H1 (cell line): ENCODE results near the gene RFX3. TPM values are rescaled to one million over a fixed set of nuclear protein-coding genes. Genes with fewer than 3 reads are reported as not detected.

Source experiments
- ATF2 ChIP-seq: IDR thresholded peaks from 2 replicates; pipeline ENCODE4 v1.6.1; 2012; ENCODE audit warnings: low read length, inconsistent platforms
- CHD1 ChIP-seq: IDR thresholded peaks from 2 replicates; pipeline ENCODE4 v1.6.1; 2012; ENCODE audit warnings: low read depth, low read length, improper control_type of control experiment
- CTCF ChIP-seq, 3 experiments: IDR thresholded peaks; 1 replicate in 2 of 3; 2 replicates in 1 of 3; pipeline versions ENCODE4 v1.5.1 to v1.6.1; 2011; ENCODE audit warnings: low read length in 3 of 3, mild to moderate bottlenecking in 3 of 3, inconsistent platforms in 2 of 3, low read depth in 1 of 3, moderate library complexity in 1 of 3; ENCODE audit not compliant: insufficient read depth in 1 of 3; ENCODE audit errors: control extremely low read depth in 1 of 3
- NANOG ChIP-seq: IDR thresholded peaks from 2 replicates; pipeline ENCODE4 v1.6.1; 2011; ENCODE audit warnings: low read length, low read depth, mild to moderate bottlenecking, inconsistent platforms; ENCODE audit not compliant: insufficient read depth, poor library complexity, severe bottlenecking
- TEAD4 ChIP-seq: IDR thresholded peaks from 2 replicates; pipeline ENCODE4 v1.6.1; 2012; ENCODE audit warnings: low read depth, low read length, inconsistent platforms, mixed read lengths
- polyA plus RNA-seq, 7 experiments: library from polyadenylated mRNA; depleted of rRNA in 3 of 7; stranded (reverse) in 5 of 7; unstranded in 2 of 7; fragments of >200 nt in 5 of 7; fragments of 200-250 nt in 2 of 7; gene quantifications; 1 replicate in 5 of 7; 2 replicates in 1 of 7; 4 replicates in 1 of 7; pipeline versions ENCODE4 v1.2.1 to v1.2.3, GENCODE V29; 2011 to 2013; ENCODE audit warnings: missing spikeins in 2 of 7, mixed read lengths in 2 of 7
- total RNA-seq: library from RNA; stranded (reverse); fragmentation: NEBNext Ultra II Directional; extraction: Animal tissue kit (Norgen Biotek cat#: 25700); gene quantifications from 2 replicates; pipeline ENCODE4 v1.2.1, GENCODE V29; 2021

Gene RFX3
- total and polyA plus RNA-seq, 2 of the 8 experiments (the other 6 are each of a cell fraction or from before 2014, with no cell fraction given): 4.9 to 22.6 TPM

- TF ChIP-seq CTCF (IDR thresholded peaks at IDR 0.05; ENCODE audit: control extremely low read depth in 1 of 3, insufficient read depth in 1 of 3, low read depth in 1 of 3, low read length in 3 of 3) (no peak), TEAD4 (no peak), NANOG (no peak), ATF2 (no peak), CHD1 (no peak)
Measured at GRCh38 chr9:3262826-3263529, 262.8 kb downstream of the RFX3 start (continued).
